ENCODE measurements around the gene FSIP2.

Gene FSIP2

GRCh38 chr2:185802926-185803325, 64.3 kb downstream of the FSIP2 start:
- no peak overlapping the region for H3K4me3 ChIP-seq (ENCODE audit: low read depth, low read length)
- TF ChIP-seq CTCF (conservative IDR thresholded peaks at IDR 0.05; ENCODE audit: low read depth, low read length), result no peak
- no peak for DNase-seq (ENCODE audit: low read depth)

- no peak for TF ChIP-seq CTCF (conservative IDR thresholded peaks at IDR 0.05; ENCODE audit: low read depth, low read length)
- H3K4me3 ChIP-seq (ENCODE audit: low read depth, low read length), result no peak overlapping the region
- no peak for DNase-seq (ENCODE audit: low read depth)
These were observed 68.2 kb downstream of the FSIP2 start for GRCh38 chr2:185806783-185807182.

GRCh38 chr2:185807351-185807750, 68.7 kb downstream of the FSIP2 start:
- no peak for DNase-seq (ENCODE audit: low read depth)
- TF ChIP-seq CTCF (conservative IDR thresholded peaks at IDR 0.05; ENCODE audit: low read depth, low read length), result no peak
- no peak overlapping the region for H3K4me3 ChIP-seq (ENCODE audit: low read depth, low read length)

- TF ChIP-seq CTCF (conservative IDR thresholded peaks at IDR 0.05; ENCODE audit: low read depth, low read length), result no peak
- no peak for DNase-seq (ENCODE audit: low read depth)
- no peak overlapping the region for H3K4me3 ChIP-seq (ENCODE audit: low read depth, low read length)
These were observed 73.0 kb downstream of the FSIP2 start for GRCh38 chr2:185811580-185811979.

GRCh38 chr2:185813707-185814106, 75.1 kb downstream of the FSIP2 start:
- no peak overlapping the region for H3K4me3 ChIP-seq (ENCODE audit: low read depth, low read length)
- no peak for TF ChIP-seq CTCF (conservative IDR thresholded peaks at IDR 0.05; ENCODE audit: low read depth, low read length)
- no peak for DNase-seq (ENCODE audit: low read depth)

- no peak overlapping the region for H3K4me3 ChIP-seq (ENCODE audit: low read depth, low read length)
- no peak for TF ChIP-seq CTCF (conservative IDR thresholded peaks at IDR 0.05; ENCODE audit: low read depth, low read length)
- no peak for DNase-seq (ENCODE audit: low read depth)
These were observed 79.4 kb downstream of the FSIP2 start for GRCh38 chr2:185817991-185818390.

- H3K4me3 ChIP-seq (ENCODE audit: low read depth, low read length), result no peak overlapping the region
- TF ChIP-seq CTCF (conservative IDR thresholded peaks at IDR 0.05; ENCODE audit: low read depth, low read length), result no peak
- no peak for DNase-seq (ENCODE audit: low read depth)
These were observed 82.9 kb downstream of the FSIP2 start for GRCh38 chr2:185821467-185821866.
